ENCODE data around the gene C2orf49.

The C2orf49 gene

DNA sequence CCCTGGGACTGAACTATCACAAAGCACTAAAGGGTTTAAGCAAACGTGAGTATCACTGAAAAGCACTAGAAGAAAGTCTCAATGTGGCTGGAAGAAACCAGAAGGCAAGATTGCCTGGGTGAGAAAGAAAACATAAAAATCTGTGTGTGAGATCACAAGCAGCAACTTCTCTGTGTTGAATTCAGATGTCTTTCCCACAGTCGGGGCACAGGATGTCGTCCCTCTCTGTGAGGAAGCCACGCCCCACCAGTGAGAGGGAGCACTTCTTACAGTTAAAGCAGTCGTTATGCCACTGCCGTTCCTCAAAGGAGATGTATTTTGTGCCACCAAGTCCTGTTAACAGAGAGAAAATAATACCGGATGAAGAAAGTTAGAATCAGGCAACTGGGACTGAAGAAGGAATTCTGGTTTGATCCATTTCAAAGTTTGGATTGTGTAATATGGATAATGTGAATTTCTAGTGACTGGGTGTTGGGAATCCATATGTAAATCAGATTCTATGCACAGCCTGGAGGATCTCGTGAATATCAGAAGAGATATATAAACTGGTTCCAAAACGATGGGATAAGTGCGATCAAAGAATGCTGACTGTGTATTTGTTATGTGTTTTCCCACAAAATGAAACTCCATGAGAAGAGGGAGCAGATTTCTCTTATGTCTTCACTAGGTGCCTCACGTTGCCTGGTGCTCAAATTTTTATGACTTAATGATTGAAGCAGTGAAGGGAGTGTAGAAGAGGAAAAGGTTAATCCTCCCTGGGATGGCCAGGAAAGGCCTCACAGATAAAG is 24.0 kb downstream of the C2orf49 start:
- no peak for DNase-seq
- TF ChIP-seq POLR2A (IDR thresholded peaks at IDR 0.05; ENCODE audit: low read length) (no peak), GATA1 (IDR thresholded peaks at IDR 0.05; ENCODE audit: low read depth, low read length) (no peak)

DNA sequence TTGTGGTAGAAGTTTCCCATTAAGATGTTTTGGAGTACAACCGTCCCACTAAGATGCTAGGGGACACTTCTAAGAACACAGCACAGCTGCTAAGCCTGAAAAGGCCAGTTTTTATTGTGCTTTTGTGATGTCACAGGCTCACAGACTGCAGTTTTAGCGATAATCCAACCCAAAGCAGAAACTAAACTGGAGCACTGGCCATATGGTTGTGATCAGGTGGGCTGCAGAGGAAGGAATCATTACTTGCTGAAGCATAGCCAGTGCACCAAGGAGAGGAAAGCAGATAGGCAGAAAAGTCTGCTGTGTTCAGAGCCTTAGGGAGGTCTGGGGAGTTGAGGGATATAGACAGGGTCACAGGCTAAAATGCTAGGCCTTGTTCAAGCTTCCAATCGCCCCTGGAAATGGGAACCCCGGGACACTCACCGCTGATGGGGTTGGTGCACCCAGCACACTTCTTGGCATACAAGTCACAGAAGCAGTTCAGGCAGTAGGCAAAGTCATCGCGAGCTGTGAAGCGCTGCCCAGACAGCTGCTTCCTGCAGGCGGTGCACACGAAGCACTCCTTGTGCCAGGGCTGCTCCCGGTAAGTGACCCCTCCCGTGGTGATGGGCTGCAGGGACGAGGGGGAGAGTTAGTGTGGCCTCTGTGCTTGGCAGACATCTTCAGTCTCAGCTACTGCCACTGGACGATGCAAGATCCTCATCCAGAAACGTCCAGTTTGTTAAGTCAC is 25.7 kb downstream of the C2orf49 start:
- no peak for DNase-seq

DNA sequence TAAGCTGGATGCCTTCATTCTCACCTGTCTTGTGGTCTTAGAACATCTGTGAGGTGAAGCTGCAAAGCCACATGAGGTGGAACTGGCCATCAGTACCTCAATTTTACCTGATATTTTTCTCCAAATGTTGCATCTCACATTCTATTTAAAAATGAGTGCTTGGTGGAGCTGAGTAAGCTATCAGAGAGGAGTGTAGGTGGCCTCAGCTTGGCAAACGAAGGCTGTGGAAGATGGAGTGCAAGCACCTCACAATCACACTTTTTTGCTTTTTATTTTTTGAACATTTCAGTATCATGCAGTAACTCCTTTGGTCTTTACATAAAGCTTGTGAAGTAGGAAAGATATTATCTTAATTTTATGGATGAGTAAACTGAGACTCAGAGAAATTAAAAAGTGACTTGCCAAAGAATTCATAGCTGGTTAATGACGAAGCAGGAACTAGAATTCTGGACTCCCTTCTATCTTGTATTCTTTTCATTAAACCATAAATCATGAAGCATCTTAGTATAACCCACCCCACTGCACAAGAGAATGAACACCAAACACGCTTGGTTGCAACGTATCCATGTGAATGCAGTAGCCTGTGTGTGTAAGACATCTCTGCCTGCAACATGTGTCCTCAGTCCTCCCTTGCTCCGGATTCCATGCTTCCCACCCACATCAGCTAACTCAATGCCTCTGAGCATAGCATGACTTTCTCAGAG is 27.2 kb downstream of the C2orf49 start:
- no peak for TF ChIP-seq GATA1 (IDR thresholded peaks at IDR 0.05; ENCODE audit: low read depth, low read length)
- no peak for TF ChIP-seq POLR2A (IDR thresholded peaks at IDR 0.05; ENCODE audit: low read length)
- no peak for DNase-seq

More for the DNA sequence above, 25.7 kb downstream of the C2orf49 start:
- TF ChIP-seq GATA1 (IDR thresholded peaks at IDR 0.05; ENCODE audit: low read depth, low read length) (no peak), POLR2A (IDR thresholded peaks at IDR 0.05; ENCODE audit: low read length) (no peak)

DNA sequence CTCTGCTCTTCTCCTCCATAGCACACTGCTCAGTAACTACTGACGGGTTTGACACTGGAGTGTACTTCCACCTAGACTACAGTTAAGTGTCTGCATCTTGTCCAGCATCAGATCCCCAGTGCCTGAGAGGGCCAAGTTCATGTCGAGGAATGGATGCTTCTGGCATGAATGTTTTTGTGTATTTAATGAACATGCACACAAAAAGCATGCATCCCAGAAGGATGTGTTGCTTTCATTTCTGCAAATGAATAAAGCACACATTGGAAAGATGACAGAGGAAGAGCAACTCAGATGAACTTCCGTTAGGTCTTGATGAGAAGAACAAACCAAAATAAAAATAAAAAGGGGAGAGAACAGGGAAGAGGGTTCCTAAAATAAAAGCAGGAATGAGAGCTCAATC is 27.9 kb downstream of the C2orf49 start:
- TF ChIP-seq GATA1 (IDR thresholded peaks at IDR 0.05; ENCODE audit: low read depth, low read length) = no peak
- no peak for TF ChIP-seq POLR2A (IDR thresholded peaks at IDR 0.05; ENCODE audit: low read length)

DNA sequence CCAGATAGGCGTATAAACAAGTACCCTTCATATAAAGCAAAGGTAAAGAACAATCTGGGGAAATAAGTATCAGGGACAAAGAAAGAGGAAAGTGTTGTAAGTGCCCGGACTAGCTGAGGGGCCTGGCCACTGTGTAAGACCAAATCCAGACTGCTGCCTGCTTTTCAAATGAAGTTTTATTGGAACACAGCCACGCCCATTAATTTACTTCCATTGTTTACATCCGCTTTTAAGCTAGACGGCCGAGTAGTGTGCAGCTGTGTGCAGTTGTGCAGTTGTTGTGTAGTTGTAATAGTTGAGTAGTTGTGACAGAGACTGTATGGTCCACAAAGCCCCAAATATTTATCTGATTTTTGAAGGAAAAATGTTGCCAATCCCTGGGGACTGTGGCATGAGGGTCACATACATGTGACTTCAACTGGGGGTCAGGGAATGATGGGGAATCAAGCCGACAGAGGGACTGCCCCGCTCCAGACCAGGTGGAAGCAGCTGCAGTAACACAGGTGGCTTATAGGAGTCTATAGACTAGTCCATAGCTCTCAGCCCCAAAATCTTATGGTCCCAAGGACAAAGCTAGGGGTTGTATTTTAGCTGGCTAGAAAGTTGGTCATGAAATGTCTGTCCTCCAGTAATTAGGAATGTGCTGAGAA is 31.5 kb downstream of the C2orf49 start:
- no peak for DNase-seq
- TF ChIP-seq POLR2A (IDR thresholded peaks at IDR 0.05; ENCODE audit: low read length) = no peak
- TF ChIP-seq GATA1 (IDR thresholded peaks at IDR 0.05; ENCODE audit: low read depth, low read length) = no peak

More for the DNA sequence above, 27.9 kb downstream of the C2orf49 start:
- DNase-seq = no peak

DNA sequence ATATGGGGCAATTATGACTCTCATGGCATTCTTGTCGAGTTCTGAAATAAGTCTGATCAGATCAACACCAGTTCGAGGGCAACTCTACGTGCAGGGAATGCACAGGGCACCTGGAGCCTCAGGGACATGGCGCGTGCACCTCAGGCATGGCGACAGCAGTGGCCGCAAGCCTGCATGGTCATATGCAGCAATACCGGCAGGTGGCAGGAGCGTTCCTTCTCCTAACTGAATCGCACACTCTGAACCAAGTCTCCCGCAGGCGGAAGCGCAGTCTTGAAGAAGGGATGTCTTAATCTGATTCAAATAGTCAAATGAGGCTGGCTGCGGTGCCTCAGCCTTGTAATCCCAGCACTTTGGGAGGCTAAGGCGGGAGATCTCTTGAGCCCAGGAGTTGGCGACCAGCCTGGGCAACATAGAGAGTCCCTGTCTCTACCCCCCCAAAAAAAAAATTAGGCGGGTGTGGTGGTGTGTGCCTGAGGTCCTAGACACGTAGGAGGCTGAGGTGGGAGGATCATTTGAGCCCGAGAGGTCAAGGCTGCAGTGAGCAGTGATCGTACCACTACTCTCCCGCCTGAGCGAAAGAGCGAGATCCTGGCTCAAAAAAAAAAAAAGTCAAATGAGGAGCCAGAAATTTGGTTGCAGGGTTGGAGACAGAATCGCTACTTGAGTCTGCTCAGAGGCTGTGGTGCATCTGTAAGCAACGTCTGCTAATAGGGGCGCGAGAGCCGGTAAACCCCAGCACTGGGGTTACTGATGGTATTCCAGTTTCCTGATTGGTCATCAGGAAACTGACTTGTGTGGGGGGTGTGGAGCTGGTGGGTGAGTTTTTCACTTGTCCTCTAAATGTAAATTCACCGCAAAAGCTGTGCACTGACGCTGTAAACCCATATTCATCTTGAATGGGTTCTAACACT is 32.7 kb downstream of the C2orf49 start:
- no peak for TF ChIP-seq GATA1 (IDR thresholded peaks at IDR 0.05; ENCODE audit: low read depth, low read length)
- no peak for TF ChIP-seq POLR2A (IDR thresholded peaks at IDR 0.05; ENCODE audit: low read length)
- peak; percentile 87 to 90 for DNase-seq

DNA sequence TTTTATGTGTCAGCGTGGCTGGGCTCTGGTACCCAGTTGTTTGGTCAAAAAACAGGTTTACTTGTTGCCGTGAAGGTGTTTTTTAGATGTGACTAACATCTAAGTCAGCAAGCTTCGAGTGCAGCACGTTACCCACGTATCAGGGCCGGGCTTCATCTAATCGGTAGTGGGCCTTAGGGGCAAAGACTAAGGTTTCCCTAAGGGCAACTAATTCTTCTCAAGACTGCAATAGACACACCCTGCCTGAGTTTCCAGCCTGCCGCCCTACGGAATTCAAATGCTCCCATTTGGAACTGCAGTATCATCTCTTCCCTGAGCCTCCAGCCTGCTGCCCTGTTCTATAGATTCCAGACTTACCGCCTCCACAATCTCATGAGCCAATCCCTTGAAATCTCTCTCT is 33.8 kb downstream of the C2orf49 start:
- no peak for DNase-seq
- no peak for TF ChIP-seq POLR2A (IDR thresholded peaks at IDR 0.05; ENCODE audit: low read length)
- no peak for TF ChIP-seq GATA1 (IDR thresholded peaks at IDR 0.05; ENCODE audit: low read depth, low read length)

DNA sequence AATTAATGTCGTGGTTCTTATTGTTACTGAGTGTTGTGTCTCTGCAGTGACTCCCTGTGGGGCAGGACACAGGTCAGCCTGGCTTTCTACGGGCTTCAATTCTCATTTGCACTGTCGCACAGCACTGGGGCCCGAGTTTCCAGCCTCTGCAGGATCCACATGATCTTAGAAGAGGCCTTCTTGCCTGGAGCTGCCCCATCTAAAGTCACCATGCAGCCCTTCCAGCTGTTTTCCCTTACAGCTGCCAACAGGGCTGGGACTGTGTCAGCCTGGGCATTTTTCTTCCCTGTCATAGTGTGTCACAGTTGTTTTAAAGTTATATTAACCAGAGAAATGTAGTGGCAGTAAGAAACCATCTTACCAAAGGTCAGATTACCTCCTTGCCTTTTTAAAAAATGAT is 34.5 kb downstream of the C2orf49 start:
- no peak for TF ChIP-seq GATA1 (IDR thresholded peaks at IDR 0.05; ENCODE audit: low read depth, low read length)

DNA sequence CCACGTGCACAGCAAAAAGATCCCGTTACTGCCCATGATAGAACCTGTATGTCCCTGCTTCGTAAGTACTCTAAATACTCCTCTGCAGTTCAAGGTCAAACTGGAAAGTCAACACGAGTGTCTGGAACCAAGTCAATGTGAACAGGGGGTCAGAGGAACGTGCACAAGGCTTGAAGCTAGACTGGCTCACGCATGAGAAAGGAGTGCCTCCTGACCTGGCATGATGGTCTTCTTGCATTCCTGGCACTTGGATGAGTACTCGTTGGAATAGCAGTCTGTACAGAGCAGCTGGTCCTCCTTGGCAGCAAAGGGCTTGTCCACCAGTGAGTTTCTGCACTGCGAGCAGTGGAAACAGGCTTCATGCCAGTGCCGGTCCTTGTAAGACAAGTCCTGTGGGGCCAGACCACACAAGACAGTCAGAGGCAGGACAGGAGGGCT is 36.0 kb downstream of the C2orf49 start:
- TF ChIP-seq GATA1 (IDR thresholded peaks at IDR 0.05; ENCODE audit: low read depth, low read length) = no peak
- no peak for TF ChIP-seq POLR2A (IDR thresholded peaks at IDR 0.05; ENCODE audit: low read length)
- DNase-seq = no peak

More for the DNA sequence above, 34.5 kb downstream of the C2orf49 start:
- no peak for DNase-seq

DNA sequence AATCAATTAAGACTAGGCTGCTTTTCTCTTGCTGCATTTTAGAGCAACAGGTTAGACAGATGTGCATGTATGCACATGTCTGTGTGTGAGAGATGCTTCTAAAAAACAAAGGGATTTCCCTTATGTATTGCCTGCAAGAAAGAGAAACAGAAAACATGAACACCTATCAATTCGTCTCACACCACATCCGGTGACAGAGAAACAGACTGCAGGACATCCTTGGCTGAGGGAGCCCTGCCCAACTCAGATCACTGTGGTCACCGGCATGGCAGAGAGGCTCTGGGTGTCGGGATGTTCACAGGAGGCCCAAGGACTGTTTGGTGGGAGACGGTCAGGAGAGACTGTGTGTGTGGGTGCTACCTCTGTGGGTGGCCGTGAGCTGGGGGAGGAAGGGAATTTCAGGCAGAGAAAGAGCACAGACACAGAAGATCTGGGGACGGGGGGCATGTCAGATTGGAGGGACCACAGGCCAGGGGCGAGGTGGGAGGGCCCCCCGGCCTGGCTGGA is 36.6 kb downstream of the C2orf49 start:
- no peak for DNase-seq
- no peak for TF ChIP-seq POLR2A (IDR thresholded peaks at IDR 0.05; ENCODE audit: low read length)
- TF ChIP-seq GATA1 (IDR thresholded peaks at IDR 0.05; ENCODE audit: low read depth, low read length) = no peak

DNA sequence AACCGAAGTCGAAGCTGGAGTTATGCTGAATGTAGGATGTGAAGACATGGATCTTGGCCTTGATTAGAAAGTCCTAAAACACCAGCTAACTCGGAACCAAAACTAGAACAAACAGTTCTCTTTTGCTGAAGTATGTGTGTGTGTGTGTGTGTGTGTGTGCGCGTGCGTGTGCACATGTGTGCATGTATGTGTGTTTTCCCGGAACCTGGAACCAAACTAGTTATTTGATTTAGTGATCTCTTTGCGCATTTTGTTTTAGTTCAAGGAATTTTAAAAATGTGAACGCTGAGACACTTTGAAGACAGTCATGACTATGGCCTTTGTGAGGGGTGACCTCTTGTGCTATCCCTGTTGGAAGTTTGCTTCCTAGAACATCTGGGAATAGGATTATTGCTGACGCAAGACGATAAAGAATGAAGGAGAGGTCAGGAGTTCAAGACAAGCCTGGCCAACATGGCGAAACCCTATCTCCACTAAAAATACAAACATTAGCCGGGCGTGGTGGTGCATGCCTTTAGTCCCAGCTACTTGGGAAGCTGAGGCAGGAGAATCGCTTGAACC is 37.7 kb downstream of the C2orf49 start:
- TF ChIP-seq GATA1 (IDR thresholded peaks at IDR 0.05; ENCODE audit: low read depth, low read length) (no peak), POLR2A (IDR thresholded peaks at IDR 0.05; ENCODE audit: low read length) (no peak)
- DNase-seq = no peak

DNA sequence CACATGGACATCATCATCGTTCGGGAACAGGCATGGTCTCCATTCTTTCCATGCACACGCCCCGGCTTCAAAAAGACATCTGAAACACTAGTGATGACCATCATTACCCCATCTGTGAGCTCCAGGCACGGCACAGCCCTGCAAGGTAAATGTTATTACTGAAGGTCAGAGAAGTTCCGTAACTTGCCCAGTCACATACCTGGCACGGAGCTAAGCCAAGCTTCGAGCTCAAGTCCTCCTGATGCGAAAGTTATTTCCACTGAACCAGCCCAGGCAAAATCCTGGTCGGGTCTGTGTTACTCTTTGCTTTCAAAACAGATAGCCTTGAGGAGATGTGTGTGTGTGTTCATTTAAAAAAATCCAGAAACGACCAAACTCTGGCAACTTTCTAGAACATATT is 38.7 kb downstream of the C2orf49 start:
- no peak for DNase-seq
- TF ChIP-seq GATA1 (IDR thresholded peaks at IDR 0.05; ENCODE audit: low read depth, low read length) (no peak), POLR2A (IDR thresholded peaks at IDR 0.05; ENCODE audit: low read length) (no peak)

Measured in erythroblast (primary cell).